K562 (cell line): ENCODE data around the gene RAB1B. TPM values are rescaled to one million over a fixed set of nuclear protein-coding genes. Genes with fewer than 3 reads are reported as not detected.

Experiments used
- ATF4 ChIP-seq: fragments of 450-650 bp; formaldehyde crosslinking; IDR thresholded peaks from 2 replicates; pipeline ENCODE4 v1.4.0; 2022; ENCODE audit warnings: mild to moderate bottlenecking, moderate library complexity
- BRD4 ChIP-seq: fragments of 200-600 bp; sonication (generic); IDR thresholded peaks from 2 replicates; pipeline ENCODE4 v1.6.1; 2017; ENCODE audit warnings: inconsistent platforms
- CREB5 ChIP-seq: fragments of 250-450 bp; sonication (Bioruptor Pico); IDR thresholded peaks from 2 replicates; pipeline ENCODE4 v1.5.0; 2020; ENCODE audit warnings: mild to moderate bottlenecking
- CXXC5 ChIP-seq: fragments of 250-450 bp; sonication (Bioruptor Pico); IDR thresholded peaks from 2 replicates; pipeline ENCODE4 v1.8.0; 2022; ENCODE audit warnings: inconsistent platforms, mild to moderate bottlenecking, moderate library complexity
- DPF2 ChIP-seq: fragments of 450-650 bp; IDR thresholded peaks from 2 replicates; pipeline ENCODE4 v1.6.1; 2016
- ILK ChIP-seq: fragments of 450-650 bp; IDR thresholded peaks from 2 replicates; pipeline ENCODE4 v1.6.1; 2016; ENCODE audit warnings: missing genetic modification characterization, low read depth, mild to moderate bottlenecking, missing compliant biosample characterization, moderate library complexity, borderline replicate concordance
- IRF9 ChIP-seq: fragments of 450-650 bp; IDR thresholded peaks from 2 replicates; pipeline ENCODE4 v1.6.1; 2016; ENCODE audit warnings: missing biosample characterization, missing genetic modification characterization
- KAT8 ChIP-seq: fragments of 450-650 bp; IDR thresholded peaks from 2 replicates; pipeline ENCODE4 v1.6.1; 2016; ENCODE audit warnings: low read depth, mild to moderate bottlenecking
- NFIC ChIP-seq: fragments of 450-650 bp; IDR thresholded peaks from 2 replicates; pipeline ENCODE4 v1.6.1; 2017; ENCODE audit warnings: mild to moderate bottlenecking, inconsistent platforms
- RBM22 ChIP-seq: fragments of 200-400 bp; formaldehyde crosslinking; IDR thresholded peaks from 2 replicates; pipeline ENCODE4 v1.6.1; 2018; ENCODE audit warnings: low read length, low read depth; ENCODE audit not compliant: poor library complexity, severe bottlenecking
- SPI1 ChIP-seq: IDR thresholded peaks from 2 replicates; pipeline ENCODE4 v1.6.1; 2011; ENCODE audit warnings: low read depth, low read length, control low read depth, borderline replicate concordance
- ZHX1 ChIP-seq: fragments of 150-350 bp; conservative IDR thresholded peaks from 2 replicates; pipeline ENCODE4 v1.6.1; 2014; ENCODE audit warnings: low read length
- ZNF212 ChIP-seq: fragments of 450-650 bp; formaldehyde crosslinking; IDR thresholded peaks from 2 replicates; pipeline ENCODE4 v1.4.0; 2020; ENCODE audit warnings: mild to moderate bottlenecking
- ZNF431 ChIP-seq: sonication (generic); formaldehyde crosslinking; IDR thresholded peaks from 2 replicates; pipeline ENCODE4 v1.8.0; 2022; ENCODE audit warnings: mild to moderate bottlenecking, missing genetic modification reagents
- ZNF586 ChIP-seq: fragments of 450-650 bp; formaldehyde crosslinking; conservative IDR thresholded peaks from 2 replicates; pipeline ENCODE4 v1.4.0; 2020; ENCODE audit warnings: mild to moderate bottlenecking, moderate library complexity
- ZNF592 ChIP-seq: fragments of 450-650 bp; IDR thresholded peaks from 2 replicates; pipeline ENCODE4 v1.6.1; 2017; ENCODE audit warnings: antibody characterized with exemption, mild to moderate bottlenecking
- polyA plus RNA-seq, 8 experiments: library from polyadenylated mRNA; depleted of rRNA in 4 of 8; stranded (reverse) in 5 of 8; unstranded in 3 of 8; fragments of >200 nt; fragmentation: Nextera tagmentation in 2 of 8; fragmentation: Illumina TruSeq in 1 of 8; extraction: Ambion mirVana in 2 of 8; extraction: Trizol in 1 of 8; gene quantifications; 2 replicates each; pipeline versions ENCODE4 v1.2.1 to v1.2.3, GENCODE V29; 2011 to 2014; ENCODE audit warnings: inconsistent platforms in 1 of 8, missing spikeins in 1 of 8
- total RNA-seq, 7 experiments: library from RNA; depleted of rRNA in 6 of 7; stranded (reverse); fragments of >200 nt in 6 of 7; fragmentation: Illumina TruSeq in 2 of 7; extraction: Trizol in 2 of 7; gene quantifications; 2 replicates each; pipeline versions ENCODE4 v1.2.1 to v1.2.3, GENCODE V29; 2011 to 2021; ENCODE audit warnings: low replicate concordance in 1 of 7

Gene RAB1B
- total and polyA plus RNA-seq, 9 of the 15 experiments (the other 6 are each of a cell fraction or from before 2014, with no cell fraction given), result 5.6 to 146 (median 98.6) TPM

- TF ChIP-seq ZHX1 (no peak), ILK (tag) (no peak), KAT8 (no peak), NFIC (no peak), DPF2 (peak; percentile 41; the same call in 1 of the 2 replicates), CXXC5 (CRISPR knock-in tag) (peak; percentile 22), BRD4 (no peak), ZNF431 (0 out of 2 replicates have a peak, but pooled peaks have one; percentile 27), ZNF592 (0 out of 2 replicates have a peak, but pooled peaks have one; percentile 25), RBM22 (no peak), SPI1 (no peak), ATF4 (CRISPR knock-in tag) (0 out of 2 replicates have a peak, but pooled peaks have one; percentile 53), ZNF212 (CRISPR knock-in tag) (no peak), ZNF586 (CRISPR knock-in tag) (no peak), IRF9 (no peak), CREB5 (CRISPR knock-in tag) (no peak)
These were observed 828 bp upstream of the RAB1B start (continued) for GRCh38 chr11:66267379-66268243.
